ENCODE data around the gene TAS2R14.

TAS2R14 gene, protein sequence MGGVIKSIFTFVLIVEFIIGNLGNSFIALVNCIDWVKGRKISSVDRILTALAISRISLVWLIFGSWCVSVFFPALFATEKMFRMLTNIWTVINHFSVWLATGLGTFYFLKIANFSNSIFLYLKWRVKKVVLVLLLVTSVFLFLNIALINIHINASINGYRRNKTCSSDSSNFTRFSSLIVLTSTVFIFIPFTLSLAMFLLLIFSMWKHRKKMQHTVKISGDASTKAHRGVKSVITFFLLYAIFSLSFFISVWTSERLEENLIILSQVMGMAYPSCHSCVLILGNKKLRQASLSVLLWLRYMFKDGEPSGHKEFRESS

DNA sequence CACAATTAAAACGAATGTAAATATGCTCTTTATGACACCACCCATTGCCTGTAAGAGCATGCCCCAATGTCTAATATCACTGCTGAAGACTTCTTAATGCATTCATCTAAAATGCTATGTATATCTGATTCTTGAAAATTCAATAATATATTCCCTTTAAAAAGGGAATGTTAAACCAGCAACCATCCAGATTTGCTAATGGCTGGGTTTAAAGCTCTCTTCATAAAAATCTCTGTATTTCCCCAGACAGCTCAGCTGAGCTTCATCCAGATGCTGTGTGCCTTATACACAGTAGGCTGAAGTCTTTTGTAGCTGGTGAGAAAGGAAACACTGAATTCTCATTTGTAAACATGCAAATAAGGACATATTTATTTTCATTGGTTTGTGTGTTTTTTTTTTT, at the start of gene TAS2R14:
Gene TAS2R14 (minus strand): TSS at position 101 of the 400 bp plus-strand sequence. CDS start 56 bp downstream, at position 45.
- no peak within 1 kb of the TSS for H3K4me3 ChIP-seq (ENCODE audit: low read depth, low read length)
- DNase-seq (ENCODE audit: low read depth), result no peak
- TF ChIP-seq, protein P1, sequence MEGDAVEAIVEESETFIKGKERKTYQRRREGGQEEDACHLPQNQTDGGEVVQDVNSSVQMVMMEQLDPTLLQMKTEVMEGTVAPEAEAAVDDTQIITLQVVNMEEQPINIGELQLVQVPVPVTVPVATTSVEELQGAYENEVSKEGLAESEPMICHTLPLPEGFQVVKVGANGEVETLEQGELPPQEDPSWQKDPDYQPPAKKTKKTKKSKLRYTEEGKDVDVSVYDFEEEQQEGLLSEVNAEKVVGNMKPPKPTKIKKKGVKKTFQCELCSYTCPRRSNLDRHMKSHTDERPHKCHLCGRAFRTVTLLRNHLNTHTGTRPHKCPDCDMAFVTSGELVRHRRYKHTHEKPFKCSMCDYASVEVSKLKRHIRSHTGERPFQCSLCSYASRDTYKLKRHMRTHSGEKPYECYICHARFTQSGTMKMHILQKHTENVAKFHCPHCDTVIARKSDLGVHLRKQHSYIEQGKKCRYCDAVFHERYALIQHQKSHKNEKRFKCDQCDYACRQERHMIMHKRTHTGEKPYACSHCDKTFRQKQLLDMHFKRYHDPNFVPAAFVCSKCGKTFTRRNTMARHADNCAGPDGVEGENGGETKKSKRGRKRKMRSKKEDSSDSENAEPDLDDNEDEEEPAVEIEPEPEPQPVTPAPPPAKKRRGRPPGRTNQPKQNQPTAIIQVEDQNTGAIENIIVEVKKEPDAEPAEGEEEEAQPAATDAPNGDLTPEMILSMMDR (IDR thresholded peaks at IDR 0.05; ENCODE audit: insufficient read depth, low read depth, low read length, missing control alignments), result no peak

DNA sequence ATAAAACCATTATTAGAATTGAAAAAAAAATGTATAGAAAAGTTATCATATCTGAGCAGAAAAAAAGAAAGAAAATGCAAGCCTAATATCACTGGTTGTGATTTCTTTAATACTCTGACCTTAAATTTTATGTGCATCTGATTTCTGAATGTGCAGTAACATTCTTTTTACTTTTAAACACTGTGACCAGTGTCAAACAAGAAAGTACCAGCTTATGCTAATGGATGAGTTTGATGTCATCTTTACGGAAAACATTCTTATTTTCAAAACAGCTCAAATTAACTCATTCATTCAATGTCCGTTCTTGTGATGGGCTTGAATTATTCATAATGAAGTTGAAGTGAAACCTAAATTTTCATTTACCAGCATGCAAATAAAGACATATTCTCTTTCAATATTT, 47.7 kb upstream of the TAS2R14 start, which contains the start of gene TAS2R50:
Gene TAS2R50 (minus strand): TSS at position 101 of the 400 bp plus-strand sequence. CDS start 52 bp downstream, at position 49.
- no peak within 1 kb of the TSS for H3K4me3 ChIP-seq (ENCODE audit: low read depth, low read length)
- no peak for DNase-seq (ENCODE audit: low read depth)
- TF ChIP-seq, protein P1 (IDR thresholded peaks at IDR 0.05; ENCODE audit: insufficient read depth, low read depth, low read length, missing control alignments), result no peak

DNA sequence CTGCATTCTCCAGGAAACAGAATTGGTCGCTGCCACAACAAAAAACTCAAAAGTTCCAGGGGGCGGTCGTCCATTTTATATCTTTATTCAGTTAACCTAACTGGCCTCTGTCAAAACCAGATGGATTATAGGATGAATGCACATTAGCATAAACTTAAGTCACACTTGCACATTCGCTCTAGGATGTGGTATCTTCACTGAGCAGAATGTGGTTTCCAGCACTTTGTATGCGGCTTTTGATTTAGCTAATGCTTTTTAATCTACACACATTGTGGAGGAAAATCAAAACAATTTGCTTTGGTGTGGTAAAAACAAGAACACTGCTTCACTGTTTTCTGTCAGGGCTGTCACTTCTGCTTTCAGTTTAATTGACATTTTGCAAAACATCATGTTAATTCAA, 43.2 kb upstream of the TAS2R14 start:
- TF ChIP-seq, protein P1 (IDR thresholded peaks at IDR 0.05; ENCODE audit: insufficient read depth, low read depth, low read length, missing control alignments), result no peak
- DNase-seq (ENCODE audit: low read depth), result no peak
- H3K4me3 ChIP-seq (ENCODE audit: low read depth, low read length), result no peak overlapping the region

DNA sequence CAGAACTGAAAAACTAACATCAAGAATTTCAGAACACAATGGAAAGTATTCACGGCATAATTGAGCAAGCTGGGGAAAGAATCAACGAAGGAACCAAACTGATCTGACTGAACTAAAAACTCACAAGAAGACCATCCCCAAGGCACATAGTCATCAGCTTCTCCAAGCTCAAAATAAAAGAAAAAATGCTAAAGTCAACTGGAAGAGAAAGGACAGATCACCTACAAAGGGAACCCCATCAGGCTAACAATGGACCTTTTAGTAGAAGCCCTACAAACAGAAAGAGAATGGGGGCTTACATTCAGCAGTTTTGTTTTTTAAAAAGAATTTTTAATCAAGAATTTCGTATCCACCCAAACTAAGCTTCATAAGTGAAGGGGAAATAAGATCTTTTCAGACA, 35.9 kb upstream of the TAS2R14 start:
- TF ChIP-seq, protein P1 (IDR thresholded peaks at IDR 0.05; ENCODE audit: insufficient read depth, low read depth, low read length, missing control alignments), result no peak
- DNase-seq (ENCODE audit: low read depth), result no peak
- H3K4me3 ChIP-seq (ENCODE audit: low read depth, low read length), result no peak overlapping the region

DNA sequence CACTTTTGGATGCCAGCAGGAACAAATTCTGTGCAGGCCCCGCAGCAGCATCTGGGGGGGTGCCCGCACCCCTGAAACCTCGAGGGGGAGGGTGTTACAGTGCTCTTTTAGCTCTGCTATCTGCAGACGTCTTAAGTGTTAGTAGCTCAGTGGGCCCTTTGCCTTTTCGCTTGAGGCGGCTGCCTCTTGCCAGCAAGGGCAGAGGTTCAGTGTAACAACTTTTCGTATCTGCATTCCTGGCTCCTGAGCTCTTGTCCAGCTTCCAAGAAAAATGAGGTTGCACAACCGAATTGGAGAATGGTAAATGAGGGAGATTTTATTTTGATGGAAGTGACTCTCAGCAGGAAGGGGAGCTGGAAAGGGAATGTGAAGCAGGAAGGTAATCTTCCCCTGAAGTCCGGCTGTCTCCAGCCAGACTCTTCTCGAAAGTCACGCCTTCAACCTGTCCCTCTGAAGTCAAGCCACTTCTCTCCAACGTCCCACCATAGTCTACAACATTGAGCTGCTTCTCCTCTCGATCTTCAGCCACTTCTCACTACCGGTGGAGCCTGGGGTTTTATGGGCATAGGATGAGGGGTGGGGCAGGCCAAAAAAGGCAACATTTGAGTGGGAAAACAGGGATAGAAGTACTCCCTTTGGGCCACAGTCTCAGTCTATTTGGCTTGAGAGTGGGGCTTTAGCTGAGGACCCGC, 29.8 kb upstream of the TAS2R14 start:
- DNase-seq (ENCODE audit: low read depth), result no peak
- TF ChIP-seq, protein P1 (IDR thresholded peaks at IDR 0.05; ENCODE audit: insufficient read depth, low read depth, low read length, missing control alignments), result no peak
- no peak overlapping the region for H3K4me3 ChIP-seq (ENCODE audit: low read depth, low read length)

DNA sequence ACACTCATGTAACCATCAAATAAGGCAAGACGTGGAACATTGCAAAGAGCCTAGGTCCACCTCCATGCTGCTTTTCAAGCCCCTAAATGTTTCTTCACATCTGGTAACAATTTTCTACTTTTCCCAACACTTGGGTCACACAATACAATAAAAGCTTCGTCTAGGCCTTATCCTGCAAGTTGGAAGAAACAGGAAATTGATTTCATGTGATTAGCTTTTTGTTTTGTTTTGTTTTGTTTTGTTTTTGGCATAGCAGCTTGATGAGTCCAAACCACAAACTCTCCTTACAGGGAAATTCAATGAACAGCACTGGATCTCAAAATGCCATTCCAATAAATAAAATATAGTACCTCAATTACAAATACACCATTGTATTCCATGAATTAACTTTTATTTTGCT, 28.3 kb upstream of the TAS2R14 start:
- no peak overlapping the region for H3K4me3 ChIP-seq (ENCODE audit: low read depth, low read length)
- TF ChIP-seq, protein P1 (IDR thresholded peaks at IDR 0.05; ENCODE audit: insufficient read depth, low read depth, low read length, missing control alignments), result no peak
- no peak for DNase-seq (ENCODE audit: low read depth)

Data from GM12865 (cell line).